ENCODE data around the gene MRAP.

GRCh38 chr21:32312976-32313375 is 14.3 kb downstream of the MRAP start:
- TF ChIP-seq CTCF (conservative IDR thresholded peaks at IDR 0.05 in 1 of 2, IDR thresholded peaks at IDR 0.05 in 1 of 2; ENCODE audit: low read depth in 1 of 2, low read length in 2 of 2) (no peak), EZH2 (IDR thresholded peaks at IDR 0.05; ENCODE audit: low read length, missing control alignments) (no peak)

Measured in fibroblast of lung (primary cell).